ENCODE results near the gene OR56A1. TPM values are rescaled to one million over a fixed set of nuclear protein-coding genes. Genes with fewer than 3 reads are reported as not detected.

The OR56A1 gene
- total and polyA plus RNA-seq, 9 of the 15 experiments (the other 6 are each of a cell fraction or from before 2014, with no cell fraction given): not detected

GRCh38 chr11:6002202-6002699 is 28.3 kb downstream of the OR56A1 start (continued):
- TF ChIP-seq E2F6 (IDR thresholded peaks at IDR 0.05; ENCODE audit: borderline replicate concordance in 1 of 2, extremely low read depth in 1 of 2, insufficient read depth in 1 of 2, insufficient read length in 1 of 2, low read depth in 1 of 2, low read length in 1 of 2, poor library complexity in 1 of 2, severe bottlenecking in 1 of 2) (no peak), SMAD1 (IDR thresholded peaks at IDR 0.05; ENCODE audit: low read depth, low read length, partially characterized antibody) (no peak), CAMTA2 (CRISPR knock-in tag; conservative IDR thresholded peaks at IDR 0.05) (no peak), CTCF (IDR thresholded peaks at IDR 0.05 in 2 of 3, conservative IDR thresholded peaks at IDR 0.05 in 1 of 3; ENCODE audit: insufficient read depth in 2 of 3, low read depth in 1 of 3, low read length in 3 of 3) (no peak), RNF2 (IDR thresholded peaks at IDR 0.05) (no peak)

GRCh38 chr11:5994791-5995190 is 35.8 kb downstream of the OR56A1 start:
- H3K36me3 ChIP-seq (ENCODE audit: control insufficient read depth, insufficient read depth, low read length): no peaks in the 10 kb centered on the region
- no peak overlapping the region for H2AFZ ChIP-seq (ENCODE audit: low read depth, low read length)
- ChIA-PET CTCF (ENCODE audit: low intra/inter-chr PET ratio) (interaction anchor here (0.6 kb wide), 1 partner anchor 380 kb away, joined by 4 read pairs; no protein-coding TSS in a partner anchor), POLR2A (interaction anchor here (0.6 kb wide), 1 partner anchor 40 kb away, joined by 3 read pairs; no protein-coding TSS in a partner anchor)
- FAIRE-seq (no peak), ATAC-seq (no peak), DNase-seq (ENCODE audit: extremely low read depth in 1 of 4, low spot score in 3 of 4) (no peak)
- H4K20me1 ChIP-seq (replicated peaks; ENCODE audit: control insufficient read depth, insufficient read depth, low read length): no peaks in the 10 kb centered on the region
- no peak overlapping the region for H3K9ac ChIP-seq (ENCODE audit: insufficient read depth in 1 of 2, low read depth in 2 of 2, low read length in 2 of 2)
- no peaks in the 10 kb centered on the region for H3K4me1 ChIP-seq (replicated peaks in 1 of 2; ENCODE audit: control insufficient read depth in 2 of 2, insufficient read depth in 2 of 2, low read length in 2 of 2)
- peaks cover 0 to 11% of the 10 kb centered on the region in 2 experiments; a peak in 1 of 5 replicates for H3K27me3 ChIP-seq (ENCODE audit: control insufficient read depth in 2 of 2, insufficient read depth in 2 of 2, low read length in 2 of 2)
- 0% methylated on average over 13 of the region's 14 CpGs for WGBS (ENCODE audit: insufficient coverage, low coverage, missing lambda C conversion rate)
- in situ Hi-C loops (cut with MboI) (no loop called here), intact Hi-C loops (cut with micrococcal nuclease) (no loop called here)
- H3K4me3 ChIP-seq: no peak overlapping the region
- no peaks in the 10 kb centered on the region for H3K79me2 ChIP-seq (ENCODE audit: control insufficient read depth, insufficient read depth, low read length)
- no peaks in the 10 kb centered on the region for H3K9me1 ChIP-seq (ENCODE audit: control insufficient read depth, insufficient read depth, low read length)
- no peak overlapping the region for H3K4me2 ChIP-seq (ENCODE audit: insufficient read depth, low read length)
- no TSS peak for BruUV-seq (replicated peaks)
- H3K9me3 ChIP-seq (replicated peaks; ENCODE audit: control insufficient read depth, insufficient read depth, low read depth, low read length): no peaks in the 10 kb centered on the region
- H3K27ac ChIP-seq (ENCODE audit: extremely low read depth, low read depth, low read length): no peak overlapping the region
- TF ChIP-seq DACH1 (IDR thresholded peaks at IDR 0.05; ENCODE audit: partially characterized antibody) (no peak), MBD1 (CRISPR knock-in tag; IDR thresholded peaks at IDR 0.05) (no peak), ZNF644 (tag; IDR thresholded peaks at IDR 0.05; ENCODE audit: low read depth) (no peak), EGR1 (conservative IDR thresholded peaks at IDR 0.05) (no peak), ZBTB26 (CRISPR knock-in tag; IDR thresholded peaks at IDR 0.05) (no peak), FIP1L1 (IDR thresholded peaks at IDR 0.05; ENCODE audit: low read depth, low read length, poor library complexity, severe bottlenecking) (no peak), ZC3H4 (CRISPR knock-in tag; IDR thresholded peaks at IDR 0.05; ENCODE audit: borderline replicate concordance) (no peak)
